Kidney glomerular epithelial cell (primary cell): Measurements from ENCODE around the gene TERC.
"Not testable (repeated sequence)": the region's sequence is repeated elsewhere in the genome, so short reads cannot be mapped to it uniquely, and the experiment has no call there.

ENCODE experiments used
- DNase-seq: peaks from one replicate; lab custom pipeline; 2025; lab: John Stamatoyannopoulos, UW

The TERC gene

GRCh38 chr3:169771497-169772304 lies 6.8 kb upstream of the TERC start:
- DNase-seq = peak; percentile 92

- DNase-seq = peak; percentile 61
These were observed 4.7 kb upstream of the TERC start, which contains the start of gene ACTRT3 for GRCh38 chr3:169769287-169770181. Gene ACTRT3 (minus strand): TSS chr3:169769561. CDS start chr3:169769520, 41 bp downstream.

GRCh38 chr3:169764312-169764881 lies 463 bp downstream of the TERC start:
- DNase-seq = peak; percentile 53

- DNase-seq = no peak
These were observed 4.4 kb downstream of the TERC start for GRCh38 chr3:169760479-169760878.

GRCh38 chr3:169759256-169759655 lies 5.6 kb downstream of the TERC start:
- DNase-seq = no peak

- DNase-seq = no peak
These were observed 6.4 kb downstream of the TERC start for GRCh38 chr3:169758359-169758994.

GRCh38 chr3:169755488-169755887 lies 9.4 kb downstream of the TERC start:
- DNase-seq = no peak

GRCh38 chr3:169754711-169755110 lies 10.1 kb downstream of the TERC start:
- no peak for DNase-seq

GRCh38 chr3:169751875-169752274 lies 13.0 kb downstream of the TERC start:
- no peak for DNase-seq

- DNase-seq = no peak
These were observed 14.2 kb downstream of the TERC start for GRCh38 chr3:169750665-169751064.

- no peak for DNase-seq
These were observed 16.2 kb downstream of the TERC start for GRCh38 chr3:169748670-169749069.

- DNase-seq = no peak
These were observed 17.9 kb downstream of the TERC start for GRCh38 chr3:169746924-169747323.

- no peak for DNase-seq
These were observed 20.4 kb downstream of the TERC start for GRCh38 chr3:169744366-169745054.

- DNase-seq = no peak
These were observed 25.8 kb downstream of the TERC start for GRCh38 chr3:169739067-169739466.

GRCh38 chr3:169731857-169732256 lies 33.0 kb downstream of the TERC start:
- not testable (repeated sequence) for DNase-seq

- peak; percentile 20 for DNase-seq
These were observed 42.1 kb downstream of the TERC start for GRCh38 chr3:169722724-169723123.

GRCh38 chr3:169718415-169718814 lies 46.4 kb downstream of the TERC start:
- DNase-seq = not testable (repeated sequence)
